Lower leg skin (tissue), 3 donors: ENCODE data around the gene PRRG4.

Source experiments
- CTCF ChIP-seq, 3 donors: fragments of 450-650 bp; IDR thresholded peaks; one replicate each; pipeline ENCODE4 v1.5.1; 2016; ENCODE audit warnings: antibody characterized with exemption in 3 of 3, mild to moderate bottlenecking in 3 of 3, moderate library complexity in 2 of 3
- POLR2A ChIP-seq, 2 donors: fragments of 450-650 bp; IDR thresholded peaks; one replicate each; pipeline ENCODE4 v1.6.1; 2016 to 2017; ENCODE audit warnings: antibody characterized with exemption in 2 of 2, mild to moderate bottlenecking in 1 of 2, moderate library complexity in 1 of 2

GRCh38 chr11:32827276-32827675 lies 2.5 kb upstream of the PRRG4 start:
- TF ChIP-seq CTCF (IDR thresholded peaks at IDR 0.05) (no peak), POLR2A (IDR thresholded peaks at IDR 0.05) (no peak)
